ENCODE results near the gene GNG12. TPM values are rescaled to one million over a fixed set of nuclear protein-coding genes. Genes with fewer than 3 reads are reported as not detected.

The GNG12 gene
- total RNA-seq, 1 donor from 2014 or later: 23.2 TPM

- no peaks in the 10 kb centered on the region for H3K36me3 Mint-ChIP-seq
- H3K4me3 Mint-ChIP-seq: no peak overlapping the region
- TF ChIP-seq CTCF (conservative IDR thresholded peaks at IDR 0.05): no peak
- DNase-seq (ENCODE audit: extremely low spot score, unreplicated experiment): no peak
- H3K27me3 Mint-ChIP-seq: no peaks in the 10 kb centered on the region
- no peaks in the 10 kb centered on the region for H3K9me3 Mint-ChIP-seq
- H3K4me1 Mint-ChIP-seq (ENCODE audit: unreplicated experiment): peaks cover 9% of the 10 kb centered on the region
- H3K27ac Mint-ChIP-seq: no peak overlapping the region
These were observed 7.2 kb upstream of the GNG12 start for GRCh38 chr1:67840449-67840848.

- H3K9me3 Mint-ChIP-seq: no peaks in the 10 kb centered on the region
- H3K4me3 Mint-ChIP-seq: no peak overlapping the region
- H3K27me3 Mint-ChIP-seq: no peaks in the 10 kb centered on the region
- TF ChIP-seq CTCF (conservative IDR thresholded peaks at IDR 0.05): no peak
- no peaks in the 10 kb centered on the region for H3K36me3 Mint-ChIP-seq
- DNase-seq (ENCODE audit: extremely low spot score, unreplicated experiment): no peak
- H3K27ac Mint-ChIP-seq: no peak overlapping the region
- peaks cover 12% of the 10 kb centered on the region for H3K4me1 Mint-ChIP-seq (ENCODE audit: unreplicated experiment)
These were observed 6.6 kb upstream of the GNG12 start for GRCh38 chr1:67839826-67840225.

GRCh38 chr1:67838180-67838910 lies 5.1 kb upstream of the GNG12 start:
- no peak overlapping the region for H3K4me3 Mint-ChIP-seq
- DNase-seq (ENCODE audit: extremely low spot score, unreplicated experiment): no peak
- peaks cover 13% of the 10 kb centered on the region for H3K4me1 Mint-ChIP-seq (ENCODE audit: unreplicated experiment)
- peaks cover 8% of the 10 kb centered on the region for H3K27me3 Mint-ChIP-seq
- no peak overlapping the region for H3K27ac Mint-ChIP-seq
- no peak for TF ChIP-seq CTCF (conservative IDR thresholded peaks at IDR 0.05)
- H3K36me3 Mint-ChIP-seq: no peaks in the 10 kb centered on the region
- no peaks in the 10 kb centered on the region for H3K9me3 Mint-ChIP-seq

GRCh38 chr1:67836769-67837168 lies 3.5 kb upstream of the GNG12 start:
- no peak for TF ChIP-seq CTCF (conservative IDR thresholded peaks at IDR 0.05)
- Mint-ChIP-seq H3K4me3 (no peak overlapping the region), H3K27me3 (peaks cover 13% of the 10 kb centered on the region), H3K36me3 (no peaks in the 10 kb centered on the region), H3K9me3 (no peaks in the 10 kb centered on the region), H3K4me1 (ENCODE audit: unreplicated experiment) (peaks cover 13% of the 10 kb centered on the region), H3K27ac (no peak overlapping the region)
- DNase-seq (ENCODE audit: extremely low spot score, unreplicated experiment): no peak

- H3K4me3 Mint-ChIP-seq: no peak overlapping the region
- peaks cover 14% of the 10 kb centered on the region for H3K27me3 Mint-ChIP-seq
- H3K4me1 Mint-ChIP-seq (ENCODE audit: unreplicated experiment): peaks cover 13% of the 10 kb centered on the region
- no peak overlapping the region for H3K27ac Mint-ChIP-seq
- H3K9me3 Mint-ChIP-seq: no peaks in the 10 kb centered on the region
- TF ChIP-seq CTCF (conservative IDR thresholded peaks at IDR 0.05): no peak
- DNase-seq (ENCODE audit: extremely low spot score, unreplicated experiment): no peak
- H3K36me3 Mint-ChIP-seq: no peaks in the 10 kb centered on the region
These were observed 2.6 kb upstream of the GNG12 start for GRCh38 chr1:67835663-67836452.
